ENCODE measurements around the gene PGPEP1.

The PGPEP1 gene

GRCh38 chr19:18390065-18390907 is 49.9 kb downstream of the PGPEP1 start:
- H3K4me3 ChIP-seq (ENCODE audit: low read length), result no peak overlapping the region
- no peak for TF ChIP-seq CTCF (IDR thresholded peaks at IDR 0.05; ENCODE audit: insufficient read depth, low read depth, low read length, missing control alignments)
- DNase-seq (ENCODE audit: low read depth), result no peak

- no peak for DNase-seq (ENCODE audit: low read depth)
- TF ChIP-seq CTCF (IDR thresholded peaks at IDR 0.05; ENCODE audit: insufficient read depth, low read depth, low read length, missing control alignments), result no peak
- H3K4me3 ChIP-seq (ENCODE audit: low read length), result no peak overlapping the region
Measured at GRCh38 chr19:18391509-18392075, 51.2 kb downstream of the PGPEP1 start.

GRCh38 chr19:18392417-18392816 is 52.0 kb downstream of the PGPEP1 start:
- no peak overlapping the region for H3K4me3 ChIP-seq (ENCODE audit: low read length)
- no peak for DNase-seq (ENCODE audit: low read depth)
- no peak for TF ChIP-seq CTCF (IDR thresholded peaks at IDR 0.05; ENCODE audit: insufficient read depth, low read depth, low read length, missing control alignments)

GRCh38 chr19:18392926-18393325 is 52.5 kb downstream of the PGPEP1 start:
- no peak for DNase-seq (ENCODE audit: low read depth)
- H3K4me3 ChIP-seq (ENCODE audit: low read length), result no peak overlapping the region
- TF ChIP-seq CTCF (IDR thresholded peaks at IDR 0.05; ENCODE audit: insufficient read depth, low read depth, low read length, missing control alignments), result no peak

GRCh38 chr19:18393836-18394235 is 53.4 kb downstream of the PGPEP1 start:
- no peak overlapping the region for H3K4me3 ChIP-seq (ENCODE audit: low read length)
- no peak for TF ChIP-seq CTCF (IDR thresholded peaks at IDR 0.05; ENCODE audit: insufficient read depth, low read depth, low read length, missing control alignments)
- DNase-seq (ENCODE audit: low read depth), result no peak

GRCh38 chr19:18396471-18397241 is 56.3 kb downstream of the PGPEP1 start:
- no peak overlapping the region for H3K4me3 ChIP-seq (ENCODE audit: low read length)
- TF ChIP-seq CTCF (IDR thresholded peaks at IDR 0.05; ENCODE audit: insufficient read depth, low read depth, low read length, missing control alignments), result no peak
- DNase-seq (ENCODE audit: low read depth), result no peak
